ENCODE results near the gene ZC3HAV1.

DNA sequence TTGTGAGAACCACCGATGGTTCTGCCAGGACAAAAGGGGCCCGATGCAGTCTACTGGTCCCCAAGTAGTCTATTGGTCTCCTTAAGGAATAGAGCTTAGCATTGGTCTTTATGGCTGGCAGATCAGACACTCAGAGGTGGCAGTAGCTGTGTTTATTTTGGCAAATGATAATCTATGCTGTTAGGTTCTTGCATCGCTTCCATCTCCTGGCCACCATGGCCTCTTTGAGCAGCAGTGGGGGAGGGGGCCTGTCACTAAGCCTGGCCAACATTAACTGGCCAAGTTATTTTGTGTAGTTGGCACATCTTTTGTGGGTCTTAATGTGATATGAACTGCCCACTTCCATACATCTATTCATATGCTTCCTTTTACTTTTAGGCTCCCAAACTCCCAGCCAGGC is 4.5 kb upstream of the ZC3HAV1 start:
- TF ChIP-seq, protein P1, sequence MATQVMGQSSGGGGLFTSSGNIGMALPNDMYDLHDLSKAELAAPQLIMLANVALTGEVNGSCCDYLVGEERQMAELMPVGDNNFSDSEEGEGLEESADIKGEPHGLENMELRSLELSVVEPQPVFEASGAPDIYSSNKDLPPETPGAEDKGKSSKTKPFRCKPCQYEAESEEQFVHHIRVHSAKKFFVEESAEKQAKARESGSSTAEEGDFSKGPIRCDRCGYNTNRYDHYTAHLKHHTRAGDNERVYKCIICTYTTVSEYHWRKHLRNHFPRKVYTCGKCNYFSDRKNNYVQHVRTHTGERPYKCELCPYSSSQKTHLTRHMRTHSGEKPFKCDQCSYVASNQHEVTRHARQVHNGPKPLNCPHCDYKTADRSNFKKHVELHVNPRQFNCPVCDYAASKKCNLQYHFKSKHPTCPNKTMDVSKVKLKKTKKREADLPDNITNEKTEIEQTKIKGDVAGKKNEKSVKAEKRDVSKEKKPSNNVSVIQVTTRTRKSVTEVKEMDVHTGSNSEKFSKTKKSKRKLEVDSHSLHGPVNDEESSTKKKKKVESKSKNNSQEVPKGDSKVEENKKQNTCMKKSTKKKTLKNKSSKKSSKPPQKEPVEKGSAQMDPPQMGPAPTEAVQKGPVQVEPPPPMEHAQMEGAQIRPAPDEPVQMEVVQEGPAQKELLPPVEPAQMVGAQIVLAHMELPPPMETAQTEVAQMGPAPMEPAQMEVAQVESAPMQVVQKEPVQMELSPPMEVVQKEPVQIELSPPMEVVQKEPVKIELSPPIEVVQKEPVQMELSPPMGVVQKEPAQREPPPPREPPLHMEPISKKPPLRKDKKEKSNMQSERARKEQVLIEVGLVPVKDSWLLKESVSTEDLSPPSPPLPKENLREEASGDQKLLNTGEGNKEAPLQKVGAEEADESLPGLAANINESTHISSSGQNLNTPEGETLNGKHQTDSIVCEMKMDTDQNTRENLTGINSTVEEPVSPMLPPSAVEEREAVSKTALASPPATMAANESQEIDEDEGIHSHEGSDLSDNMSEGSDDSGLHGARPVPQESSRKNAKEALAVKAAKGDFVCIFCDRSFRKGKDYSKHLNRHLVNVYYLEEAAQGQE (IDR thresholded peaks at IDR 0.05; ENCODE audit: low read depth): no peak
- TF ChIP-seq RAD21 (IDR thresholded peaks at IDR 0.05; ENCODE audit: low read depth): no peak
